Measurements from ENCODE around the gene ABCC8. TPM values are rescaled to one million over a fixed set of nuclear protein-coding genes. Genes with fewer than 3 reads are reported as not detected.

ABCC8 gene
- total RNA-seq, 2 experiments from 2014 or later, result not detected

DNA sequence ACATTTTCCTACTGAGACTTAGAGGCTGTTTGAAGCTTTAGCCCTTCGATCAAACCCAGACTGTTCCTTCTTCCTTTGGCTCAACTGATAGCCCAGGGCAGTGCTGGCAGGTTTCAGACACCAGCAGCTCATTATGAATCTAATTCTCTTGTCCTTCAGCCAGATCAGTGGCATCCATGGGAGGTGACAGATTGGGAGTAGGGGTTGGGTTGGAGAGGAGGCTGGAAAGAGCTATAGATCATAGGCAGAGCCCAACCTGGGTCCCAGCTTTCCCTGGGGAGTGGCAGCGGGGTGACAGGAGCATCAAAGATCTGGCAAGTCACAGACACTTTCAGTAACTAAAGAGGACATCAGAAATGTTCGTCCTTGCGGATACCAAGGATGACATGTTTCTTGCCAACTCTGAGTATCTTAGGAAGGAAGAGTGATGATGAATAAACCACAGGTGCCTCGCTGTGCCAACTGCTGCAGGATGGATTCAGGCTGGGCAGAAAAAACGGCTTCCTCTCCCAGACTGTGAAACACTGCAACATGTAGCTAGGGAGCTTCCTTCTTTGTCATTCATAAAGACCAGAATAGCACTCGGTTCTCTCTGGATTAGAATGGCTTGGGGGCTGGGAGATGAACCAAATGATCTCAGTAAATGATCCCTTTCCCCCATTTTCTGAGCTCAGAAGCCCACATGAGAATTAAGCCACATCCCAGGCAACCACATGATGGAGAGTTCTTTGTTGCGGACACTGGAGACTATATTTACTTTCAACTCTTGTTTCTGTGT lies 19.1 kb downstream of the ABCC8 start:
- CTCF ChIA-PET, result interaction anchor here (1.0 to 1.2 kb wide), 2 partner anchors 15 to 74 kb away, joined by 3 read pairs; no protein-coding TSS in a partner anchor
- POLR2A ChIA-PET, result no interaction called here
- no peak overlapping the region for H3K27ac Mint-ChIP-seq
- H3K36me3 Mint-ChIP-seq (ENCODE audit: low read depth), result no peaks in the 10 kb centered on the region
- no peaks in the 10 kb centered on the region for H3K4me1 Mint-ChIP-seq
- H3K27me3 Mint-ChIP-seq, result no peaks in the 10 kb centered on the region
- DNase-seq, result no peak
- H3K4me3 Mint-ChIP-seq, result no peak overlapping the region
- H3K9me3 Mint-ChIP-seq, result no peaks in the 10 kb centered on the region

DNA sequence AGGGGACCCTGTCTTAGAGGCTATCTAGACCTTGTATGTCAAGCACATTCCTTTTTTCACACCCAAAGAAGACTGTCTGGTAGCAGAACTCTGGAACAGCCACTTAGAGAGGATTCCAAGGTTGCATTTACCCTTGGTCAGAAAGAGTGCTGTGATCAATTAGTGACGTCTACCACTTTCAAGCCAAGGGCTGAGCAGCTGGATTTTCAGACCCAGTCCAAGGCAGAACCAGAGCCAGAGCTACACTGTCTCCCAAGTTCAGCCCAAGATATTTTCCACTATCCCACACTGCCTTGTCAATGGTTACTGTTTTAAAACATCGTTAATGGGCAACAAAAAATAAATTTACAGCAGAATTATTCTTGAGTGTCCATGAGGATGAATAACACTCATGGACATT lies 24.0 kb downstream of the ABCC8 start:
- no peaks in the 10 kb centered on the region for H3K4me1 Mint-ChIP-seq
- POLR2A ChIA-PET, result no interaction called here
- no peaks in the 10 kb centered on the region for H3K36me3 Mint-ChIP-seq (ENCODE audit: low read depth)
- H3K27me3 Mint-ChIP-seq, result peaks cover 3% of the 10 kb centered on the region
- H3K4me3 Mint-ChIP-seq, result no peak overlapping the region
- DNase-seq, result no peak
- CTCF ChIA-PET, result no interaction called here
- no peak overlapping the region for H3K27ac Mint-ChIP-seq
- H3K9me3 Mint-ChIP-seq, result no peaks in the 10 kb centered on the region

DNA sequence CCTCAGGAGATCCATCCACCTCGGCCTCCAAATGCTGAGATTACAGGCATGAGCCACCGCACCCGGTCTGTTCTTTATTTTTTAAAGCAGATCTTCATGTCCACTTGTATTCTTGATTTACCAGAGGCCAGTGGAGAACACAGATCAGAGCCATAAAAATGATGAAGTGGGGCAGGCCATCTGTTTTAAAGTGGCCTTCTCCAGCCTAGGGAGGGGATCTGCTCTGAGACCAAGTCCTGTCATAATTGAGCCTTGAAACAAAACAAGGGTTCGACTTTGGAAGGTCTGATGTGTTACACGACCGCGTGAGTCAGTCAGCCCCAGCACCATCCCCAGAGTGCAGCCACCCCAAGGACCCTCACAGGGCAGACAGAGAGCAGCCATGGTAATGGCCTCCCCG lies 27.5 kb downstream of the ABCC8 start:
- Mint-ChIP-seq H3K27ac (no peak overlapping the region), H3K4me3 (no peak overlapping the region), H3K27me3 (peaks cover 7% of the 10 kb centered on the region), H3K36me3 (ENCODE audit: low read depth) (no peaks in the 10 kb centered on the region), H3K4me1 (no peaks in the 10 kb centered on the region), H3K9me3 (no peaks in the 10 kb centered on the region)
- no peak for DNase-seq
- CTCF ChIA-PET, result no interaction called here
- POLR2A ChIA-PET, result no interaction called here

DNA sequence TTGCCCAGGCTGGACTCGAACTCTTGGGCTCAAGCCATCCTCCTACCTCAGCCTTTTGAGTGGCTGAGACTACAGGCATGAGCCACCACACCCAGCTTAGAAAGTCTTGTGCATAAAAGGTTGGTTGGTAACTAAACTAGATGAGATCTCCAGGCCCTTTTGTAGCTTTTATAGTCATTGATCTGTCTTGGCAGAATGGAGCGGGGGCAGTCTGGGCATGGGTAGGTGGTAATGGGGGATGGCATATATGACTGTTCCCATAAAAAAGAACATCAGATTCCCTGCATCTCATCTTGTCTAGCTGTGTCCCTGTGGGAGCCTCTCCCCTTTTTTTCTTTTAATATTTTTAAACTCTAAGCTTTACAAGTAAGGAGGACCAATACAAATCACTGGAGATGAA lies 30.2 kb downstream of the ABCC8 start:
- Mint-ChIP-seq H3K4me1 (no peaks in the 10 kb centered on the region), H3K36me3 (ENCODE audit: low read depth) (no peaks in the 10 kb centered on the region), H3K4me3 (no peak overlapping the region), H3K27me3 (peaks cover 7% of the 10 kb centered on the region), H3K9me3 (no peaks in the 10 kb centered on the region), H3K27ac (no peak overlapping the region)
- ChIA-PET CTCF (no interaction called here), POLR2A (no interaction called here)
- DNase-seq, result no peak

DNA sequence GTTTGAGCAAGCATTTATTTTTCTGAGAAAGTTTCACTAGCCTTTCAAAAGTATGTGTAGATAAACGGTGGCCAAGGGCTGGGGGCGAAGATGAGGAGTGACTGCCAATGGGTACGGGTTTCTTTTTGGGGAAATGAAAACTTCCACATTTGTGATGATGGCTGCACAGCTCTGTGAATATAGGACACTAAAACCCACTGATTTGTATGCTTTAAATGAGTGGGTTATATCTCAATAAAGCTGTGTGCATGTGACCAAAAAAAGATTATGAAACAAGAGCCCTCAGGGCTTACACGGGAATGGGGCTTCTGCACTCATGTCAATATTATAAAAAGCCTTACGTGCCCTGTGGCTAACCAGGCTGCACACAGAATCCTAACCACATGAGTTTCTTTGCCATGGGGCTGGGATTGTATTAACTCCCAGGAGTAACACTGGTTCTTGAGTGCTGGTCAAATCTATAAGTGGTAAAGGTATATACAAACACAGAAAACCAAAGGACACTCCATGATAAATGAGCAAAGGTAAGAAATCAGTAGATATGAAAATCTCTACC lies 31.3 kb downstream of the ABCC8 start:
- Mint-ChIP-seq H3K27me3 (peaks cover 10% of the 10 kb centered on the region), H3K4me1 (no peaks in the 10 kb centered on the region), H3K4me3 (no peak overlapping the region), H3K36me3 (ENCODE audit: low read depth) (no peaks in the 10 kb centered on the region), H3K27ac (no peak overlapping the region), H3K9me3 (peaks cover 3% of the 10 kb centered on the region)
- no peak for DNase-seq
- ChIA-PET CTCF (no interaction called here), POLR2A (no interaction called here)

DNA sequence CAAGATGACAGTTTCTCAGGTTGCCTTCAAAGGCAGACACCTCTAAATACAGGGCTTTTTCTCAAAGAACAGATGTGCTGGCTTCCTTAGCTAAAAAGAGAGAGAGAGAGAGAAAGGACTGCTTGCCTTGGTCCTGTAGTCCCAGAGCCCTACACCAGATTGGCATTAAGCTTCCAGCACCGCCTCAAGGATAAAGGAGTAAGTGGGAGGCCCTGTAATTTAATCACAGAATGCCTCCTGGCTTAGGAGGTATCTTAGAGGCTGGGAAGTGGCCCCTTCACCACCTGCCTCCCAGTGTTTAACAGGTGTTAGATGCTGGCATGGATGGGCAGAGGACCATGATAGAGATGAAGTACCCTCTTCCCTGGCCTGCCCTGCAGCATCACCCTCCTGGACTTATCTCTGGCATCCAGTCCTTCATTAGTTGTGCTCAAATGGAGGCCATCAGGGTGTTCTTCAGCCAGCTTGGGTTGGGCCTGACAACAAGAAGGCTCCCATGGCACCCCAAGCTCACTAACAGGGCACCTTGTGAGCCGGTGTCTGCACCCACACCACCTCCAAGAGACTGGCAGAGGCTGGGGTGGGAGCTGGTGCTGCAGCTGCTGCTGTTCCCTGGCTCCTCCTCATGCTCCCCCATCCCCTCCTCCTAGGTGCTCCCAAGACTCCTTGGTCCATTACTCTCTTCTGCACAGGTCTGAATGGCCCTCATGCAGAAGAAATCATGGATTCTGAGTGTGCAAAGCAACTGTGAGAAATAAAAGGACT lies 32.5 kb downstream of the ABCC8 start:
- CTCF ChIA-PET, result interaction anchor here (1.0 kb wide), 1 partner anchor 14 kb away, joined by 3 read pairs; no protein-coding TSS in a partner anchor
- POLR2A ChIA-PET, result no interaction called here
- DNase-seq, result no peak

DNA sequence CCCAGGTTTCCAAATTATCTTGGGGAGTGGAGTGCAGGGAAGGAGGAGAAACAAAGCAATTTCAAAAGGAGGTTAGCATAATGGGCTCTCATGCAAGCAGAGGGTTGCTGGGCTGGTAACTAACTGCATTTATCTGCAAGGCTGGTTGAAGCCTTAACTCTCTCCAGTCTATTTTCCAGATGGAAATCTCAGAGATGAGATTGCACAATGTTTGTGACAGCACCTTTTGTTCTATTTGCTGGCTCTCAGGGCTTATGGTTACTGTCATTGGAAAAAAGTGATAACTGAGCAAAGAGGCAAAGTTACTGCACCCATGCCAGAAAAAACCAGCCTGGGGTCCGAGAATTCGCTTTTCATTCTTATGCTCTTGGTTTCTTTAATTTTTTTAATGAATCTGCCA lies 33.2 kb downstream of the ABCC8 start:
- POLR2A ChIA-PET, result no interaction called here
- Mint-ChIP-seq H3K27ac (no peak overlapping the region), H3K36me3 (ENCODE audit: low read depth) (no peaks in the 10 kb centered on the region), H3K4me1 (peaks cover 13% of the 10 kb centered on the region), H3K4me3 (no peak overlapping the region), H3K27me3 (peaks cover 7% of the 10 kb centered on the region), H3K9me3 (peaks cover 3% of the 10 kb centered on the region)
- CTCF ChIA-PET, result no interaction called here
- DNase-seq, result no peak

More for the DNA sequence above, 32.5 kb downstream of the ABCC8 start:
- Mint-ChIP-seq H3K27me3 (peaks cover 7% of the 10 kb centered on the region), H3K4me3 (no peak overlapping the region), H3K9me3 (peaks cover 3% of the 10 kb centered on the region), H3K4me1 (peaks cover 8% of the 10 kb centered on the region), H3K36me3 (ENCODE audit: low read depth) (no peaks in the 10 kb centered on the region), H3K27ac (no peak overlapping the region)

DNA sequence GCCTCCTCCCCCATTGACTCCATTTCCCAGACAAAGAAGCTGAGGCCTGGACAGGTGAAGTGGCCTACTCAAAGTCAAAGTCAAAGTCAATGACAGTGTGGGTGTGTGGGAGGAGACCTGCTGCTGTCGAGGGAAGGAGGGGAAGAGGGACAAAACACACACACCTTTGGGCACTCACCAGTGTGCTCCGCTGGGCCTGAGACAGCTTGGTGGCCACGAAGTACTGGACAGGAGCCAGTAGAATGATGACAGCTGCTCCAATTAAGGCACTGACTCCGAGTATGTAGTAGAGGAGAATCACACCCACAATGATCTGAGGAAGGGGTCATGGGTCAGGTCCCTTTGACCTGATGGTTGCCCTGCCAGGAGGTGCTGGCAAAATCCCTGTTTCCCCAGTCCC lies 33.6 kb downstream of the ABCC8 start:
- Mint-ChIP-seq H3K4me3 (no peak overlapping the region), H3K36me3 (ENCODE audit: low read depth) (no peaks in the 10 kb centered on the region), H3K4me1 (peaks cover 13% of the 10 kb centered on the region), H3K9me3 (peaks cover 3% of the 10 kb centered on the region), H3K27me3 (peaks cover 7% of the 10 kb centered on the region), H3K27ac (no peak overlapping the region)
- ChIA-PET CTCF (no interaction called here), POLR2A (no interaction called here)
- no peak for DNase-seq

DNA sequence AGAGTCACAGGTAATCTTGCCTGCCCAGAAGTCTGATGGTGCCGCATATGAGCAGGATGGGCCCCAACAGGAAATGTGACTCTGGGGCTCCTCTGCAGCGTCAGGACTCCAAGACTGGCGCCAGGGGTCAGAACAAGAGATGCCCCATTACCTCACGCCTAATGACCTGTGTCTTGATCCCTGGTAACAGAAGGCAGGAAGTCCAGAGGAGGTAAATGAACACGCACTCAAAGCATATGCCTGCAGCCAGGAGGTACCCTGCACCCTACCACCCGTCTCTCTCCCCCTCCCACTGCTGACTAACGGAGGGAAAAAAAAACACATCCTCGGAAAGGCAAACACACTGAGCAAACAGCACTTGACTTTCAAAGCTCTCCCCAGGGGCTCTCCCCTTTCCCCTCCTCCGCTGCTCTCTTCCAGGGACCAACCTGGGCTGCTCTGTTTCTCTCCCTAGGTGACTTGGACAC lies 37.3 kb downstream of the ABCC8 start:
- peaks cover 3% of the 10 kb centered on the region for H3K9me3 Mint-ChIP-seq
- ChIA-PET POLR2A (no interaction called here), CTCF (no interaction called here)
- H3K27ac Mint-ChIP-seq, result no peak overlapping the region
- H3K36me3 Mint-ChIP-seq (ENCODE audit: low read depth), result no peaks in the 10 kb centered on the region
- peaks cover 17% of the 10 kb centered on the region for H3K4me1 Mint-ChIP-seq
- H3K27me3 Mint-ChIP-seq, result peaks cover 3% of the 10 kb centered on the region
- no peak overlapping the region for H3K4me3 Mint-ChIP-seq
- no peak for DNase-seq

DNA sequence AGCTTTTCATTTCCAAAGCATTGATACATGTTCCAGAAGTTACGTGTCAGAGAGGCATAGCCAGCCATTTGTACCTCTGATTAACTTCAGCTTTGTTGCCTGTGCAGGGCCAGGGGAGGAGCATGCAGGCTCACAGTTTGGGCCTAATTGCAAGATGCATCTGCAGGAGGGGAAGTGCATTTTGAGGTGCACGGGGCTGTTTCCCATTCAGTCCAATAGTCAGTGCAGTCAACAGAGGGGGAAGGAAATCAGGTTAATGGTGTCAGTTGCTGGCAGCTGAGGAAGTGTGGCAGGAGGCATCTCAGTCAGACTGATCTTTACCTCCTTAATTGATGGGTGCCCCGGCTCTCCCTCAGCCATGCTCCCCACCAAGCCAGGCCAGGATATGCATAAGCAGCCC lies 39.3 kb downstream of the ABCC8 start:
- CTCF ChIA-PET, result interaction anchor here (0.9 kb wide), 1 partner anchor 105 kb away, joined by 3 read pairs; no protein-coding TSS in a partner anchor
- Mint-ChIP-seq H3K4me1 (peaks cover 17% of the 10 kb centered on the region), H3K27me3 (peaks cover 3% of the 10 kb centered on the region), H3K36me3 (ENCODE audit: low read depth) (no peaks in the 10 kb centered on the region), H3K27ac (no peak overlapping the region), H3K4me3 (no peak overlapping the region), H3K9me3 (peaks cover 3% of the 10 kb centered on the region)
- POLR2A ChIA-PET, result no interaction called here
- DNase-seq, result no peak

DNA sequence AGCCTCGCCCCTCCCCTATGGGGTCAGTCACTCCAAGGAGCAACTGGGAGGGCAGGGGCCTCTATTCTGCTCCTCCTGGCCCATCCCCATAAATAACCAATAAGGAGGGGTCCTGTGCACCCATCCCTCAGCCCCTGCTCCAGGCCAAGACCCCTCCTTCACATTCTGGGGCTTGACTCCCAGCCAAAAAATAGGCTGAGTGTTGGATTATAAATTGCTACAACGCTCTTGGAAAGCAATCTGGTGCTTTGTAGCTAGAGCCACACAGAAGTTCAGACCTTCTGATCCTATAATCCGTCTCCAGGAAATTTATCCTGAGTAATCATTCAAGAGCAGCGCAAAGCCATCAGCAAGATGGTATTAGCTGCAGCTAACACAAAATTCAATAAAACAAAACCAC lies 42.5 kb downstream of the ABCC8 start:
- DNase-seq, result no peak
- POLR2A ChIA-PET, result no interaction called here
- H3K36me3 Mint-ChIP-seq (ENCODE audit: low read depth), result no peaks in the 10 kb centered on the region
- no peak overlapping the region for H3K27ac Mint-ChIP-seq
- no peaks in the 10 kb centered on the region for H3K9me3 Mint-ChIP-seq
- H3K4me3 Mint-ChIP-seq, result no peak overlapping the region
- CTCF ChIA-PET, result no interaction called here
- H3K4me1 Mint-ChIP-seq, result peaks cover 9% of the 10 kb centered on the region
- no peaks in the 10 kb centered on the region for H3K27me3 Mint-ChIP-seq

DNA sequence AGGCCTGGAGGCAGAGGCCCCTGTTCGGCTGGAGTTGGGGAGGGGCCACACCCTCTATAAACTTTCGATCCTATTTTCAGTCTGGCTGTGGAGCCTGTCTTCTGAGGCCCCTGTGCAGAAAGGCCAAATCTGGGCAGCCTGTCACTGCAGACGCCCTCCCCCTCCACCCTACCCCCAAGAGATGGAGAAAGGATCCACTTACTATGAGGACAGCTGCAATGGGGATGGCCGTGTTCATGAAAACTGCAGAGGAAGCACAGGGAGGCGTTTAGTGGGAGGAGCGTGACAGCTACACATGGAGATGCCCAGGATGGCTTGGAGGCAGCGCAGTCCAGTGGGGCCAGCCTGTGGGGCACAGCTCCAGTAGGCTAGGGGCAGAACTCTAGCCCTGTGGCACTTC lies 44.6 kb downstream of the ABCC8 start:
- H3K27me3 Mint-ChIP-seq, result peaks cover 4% of the 10 kb centered on the region
- ChIA-PET POLR2A (no interaction called here), CTCF (interaction anchor here (1.0 to 1.2 kb wide), 3 partner anchors 24 to 64 kb away, joined by 3 read pairs; no protein-coding TSS in a partner anchor)
- DNase-seq, result no peak
- no peaks in the 10 kb centered on the region for H3K9me3 Mint-ChIP-seq
- no peak overlapping the region for H3K27ac Mint-ChIP-seq
- H3K4me3 Mint-ChIP-seq, result no peak overlapping the region
- H3K36me3 Mint-ChIP-seq (ENCODE audit: low read depth), result no peaks in the 10 kb centered on the region
- peaks cover 5% of the 10 kb centered on the region for H3K4me1 Mint-ChIP-seq

DNA sequence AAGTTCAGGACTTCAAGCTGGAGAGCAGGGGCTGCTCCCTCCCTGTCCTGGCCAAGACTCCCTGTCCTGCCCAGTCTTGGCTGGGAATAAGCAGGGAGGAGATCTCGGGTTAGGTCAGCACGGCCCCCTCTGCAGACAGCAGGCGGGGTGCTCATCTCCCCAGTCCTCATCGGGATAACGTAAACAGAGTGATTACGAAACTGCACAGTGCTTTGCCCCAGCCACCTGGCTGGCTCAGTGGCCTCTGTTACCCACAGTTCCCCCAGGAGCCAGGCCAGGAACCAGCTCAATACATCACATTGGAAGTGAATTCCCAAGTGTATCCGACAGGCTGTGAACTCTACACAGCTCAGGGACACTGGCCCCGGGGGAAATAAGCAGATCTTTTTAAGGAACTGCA lies 45.5 kb downstream of the ABCC8 start:
- ChIA-PET POLR2A (no interaction called here), CTCF (interaction anchor here (1.0 kb wide), 1 partner anchor 41 kb away, joined by 3 read pairs; no protein-coding TSS in a partner anchor)
- no peaks in the 10 kb centered on the region for H3K9me3 Mint-ChIP-seq
- DNase-seq, result no peak
- H3K27me3 Mint-ChIP-seq, result peaks cover 4% of the 10 kb centered on the region
- no peak overlapping the region for H3K4me3 Mint-ChIP-seq
- H3K36me3 Mint-ChIP-seq (ENCODE audit: low read depth), result no peaks in the 10 kb centered on the region
- H3K4me1 Mint-ChIP-seq, result peaks cover 14% of the 10 kb centered on the region
- H3K27ac Mint-ChIP-seq, result no peak overlapping the region
